BE2C (cell line): ENCODE data around the gene CENPP.

Source experiments
- DNase-seq: peaks from one replicate; pipeline ENCODE4 v3.0.0-alpha.2; 2020
- H3K27me3 ChIP-seq: fragments of 250-450 bp; sonication (Bioruptor Pico); 2 replicates; pipeline ENCODE4 v1.5.1; 2020; ENCODE audit warnings: mild to moderate bottlenecking
- H3K36me3 ChIP-seq: fragments of 250-450 bp; sonication (Bioruptor Pico); 2 replicates; pipeline ENCODE4 v1.5.1; 2020; ENCODE audit warnings: mild to moderate bottlenecking
- H3K4me1 ChIP-seq: fragments of 250-450 bp; sonication (Bioruptor Pico); 2 replicates; pipeline ENCODE4 v1.5.1; 2020
- H3K4me3 ChIP-seq: 2 replicates; pipeline ENCODE4 v1.5.1; 2011; ENCODE audit warnings: low read depth, low read length
- H3K9me3 ChIP-seq: fragments of 250-450 bp; sonication (Bioruptor Pico); 2 replicates; pipeline ENCODE4 v1.5.1; 2020
- CTCF ChIP-seq: IDR thresholded peaks from 2 replicates; pipeline ENCODE4 v1.5.1; 2012; ENCODE audit warnings: mild to moderate bottlenecking, low read depth, low read length

The CENPP gene

GRCh38 chr9:92616655-92617111 lies 290.9 kb downstream of the CENPP start:
- Histone ChIP-seq H3K36me3 (peaks cover 51% of the 10 kb centered on the region), H3K4me1 (no peaks in the 10 kb centered on the region), H3K27me3 (no peaks in the 10 kb centered on the region), H3K4me3 (no peak overlapping the region), H3K9me3 (no peaks in the 10 kb centered on the region)
- no peak for DNase-seq
- no peak for TF ChIP-seq CTCF

- no peak for TF ChIP-seq CTCF
- Histone ChIP-seq H3K4me1 (no peaks in the 10 kb centered on the region), H3K27me3 (no peaks in the 10 kb centered on the region), H3K36me3 (peaks cover 49% of the 10 kb centered on the region), H3K4me3 (no peak overlapping the region), H3K9me3 (no peaks in the 10 kb centered on the region)
- no peak for DNase-seq
Measured at GRCh38 chr9:92617195-92617813, 291.6 kb downstream of the CENPP start.

- no peak for DNase-seq
- H3K27me3 ChIP-seq: no peaks in the 10 kb centered on the region
- H3K36me3 ChIP-seq: peaks cover 45% of the 10 kb centered on the region
- no peak overlapping the region for H3K4me3 ChIP-seq
- no peak for TF ChIP-seq CTCF
- no peaks in the 10 kb centered on the region for H3K4me1 ChIP-seq
- H3K9me3 ChIP-seq: no peaks in the 10 kb centered on the region
Measured at GRCh38 chr9:92617951-92618510, 292.3 kb downstream of the CENPP start.

GRCh38 chr9:92618633-92619225 lies 293.0 kb downstream of the CENPP start:
- H3K4me1 ChIP-seq: no peaks in the 10 kb centered on the region
- H3K27me3 ChIP-seq: no peaks in the 10 kb centered on the region
- TF ChIP-seq CTCF: no peak
- no peaks in the 10 kb centered on the region for H3K9me3 ChIP-seq
- DNase-seq: no peak
- H3K36me3 ChIP-seq: peaks cover 38% of the 10 kb centered on the region
- H3K4me3 ChIP-seq: no peak overlapping the region

- no peak for DNase-seq
- Histone ChIP-seq H3K4me3 (no peak overlapping the region), H3K4me1 (no peaks in the 10 kb centered on the region), H3K36me3 (peaks cover 33% of the 10 kb centered on the region), H3K9me3 (no peaks in the 10 kb centered on the region), H3K27me3 (no peaks in the 10 kb centered on the region)
- no peak for TF ChIP-seq CTCF
Measured at GRCh38 chr9:92619601-92620300, 294.0 kb downstream of the CENPP start.
